ENCODE results near the gene SPPL3.

- TF ChIP-seq TAF1 (IDR thresholded peaks at IDR 0.05; ENCODE audit: borderline replicate concordance, insufficient read depth, low read length): no peak
- TF ChIP-seq POLR2AphosphoS5 (IDR thresholded peaks at IDR 0.05; ENCODE audit: low read depth, low read length): no peak
- no peak for TF ChIP-seq REST (IDR thresholded peaks at IDR 0.05; ENCODE audit: insufficient read depth in 1 of 2, low read depth in 2 of 2, low read length in 2 of 2)
These were observed 167.5 kb downstream of the SPPL3 start for GRCh38 chr12:120736404-120737331.

Data from PFSK-1 (cell line).